H9 (cell line): Measurements from ENCODE around the gene WIF1. TPM values are rescaled to one million over a fixed set of nuclear protein-coding genes. Genes with fewer than 3 reads are reported as not detected.
A peak's percentile ranks its signal among the peaks of the same experiment; 100 is the strongest.

Experiments used
- DNase-seq: peaks from one replicate; pipeline ENCODE4 v3.0.0-alpha.2; 2017
- H2AFZ ChIP-seq: one replicate; pipeline ENCODE4 v1.6.1; 2013; ENCODE audit warnings: mild to moderate bottlenecking, low read length, control low read depth, moderate library complexity
- H2AK5ac ChIP-seq: 2 replicates; pipeline ENCODE4 v1.6.1; 2013; ENCODE audit warnings: low read length, control low read depth, mixed read lengths; ENCODE audit not compliant: insufficient read length
- H2BK120ac ChIP-seq: one replicate; pipeline ENCODE4 v1.6.1; 2013; ENCODE audit warnings: low read depth, mild to moderate bottlenecking, low read length, control low read depth, inconsistent platforms; ENCODE audit not compliant: poor library complexity, severe bottlenecking
- H2BK12ac ChIP-seq: 2 replicates; pipeline ENCODE4 v1.6.1; 2013; ENCODE audit warnings: low read length, control low read depth, mixed read lengths, low read depth; ENCODE audit not compliant: insufficient read length
- H2BK15ac ChIP-seq: 2 replicates; pipeline ENCODE4 v1.6.1; 2013; ENCODE audit warnings: low read depth, low read length, control low read depth
- H2BK20ac ChIP-seq: one replicate; pipeline ENCODE4 v1.6.1; 2013; ENCODE audit warnings: low read depth, mild to moderate bottlenecking, low read length, control low read depth, inconsistent platforms; ENCODE audit not compliant: poor library complexity, severe bottlenecking
- H2BK5ac ChIP-seq: 2 replicates; pipeline ENCODE4 v1.6.1; 2013; ENCODE audit warnings: low read length, control low read depth, mixed read lengths; ENCODE audit not compliant: insufficient read length
- H3K14ac ChIP-seq: 2 replicates; pipeline ENCODE4 v1.6.1; 2013; ENCODE audit warnings: low read length, control low read depth; ENCODE audit not compliant: insufficient read depth
- H3K18ac ChIP-seq: 2 replicates; pipeline ENCODE4 v1.6.1; 2013; ENCODE audit warnings: low read depth, mild to moderate bottlenecking, mixed read lengths, low read length, control low read depth; ENCODE audit not compliant: insufficient read length
- H3K23ac ChIP-seq: 2 replicates; pipeline ENCODE4 v1.6.1; 2013; ENCODE audit warnings: low read length, control low read depth, mixed read lengths, low read depth; ENCODE audit not compliant: insufficient read length
- H3K23me2 ChIP-seq: 2 replicates; pipeline ENCODE4 v1.6.1; 2013; ENCODE audit warnings: low read depth, mild to moderate bottlenecking, mixed read lengths, low read length, control low read depth; ENCODE audit not compliant: insufficient read length, poor library complexity, severe bottlenecking
- H3K27ac ChIP-seq: 2 replicates; pipeline ENCODE4 v1.5.1; 2013; ENCODE audit warnings: low read length, control low read depth, mixed read lengths, low read depth; ENCODE audit not compliant: insufficient read length
- H3K27me3 ChIP-seq: 2 replicates; pipeline ENCODE4 v1.6.1; 2013; ENCODE audit warnings: low read length, control low read depth, inconsistent platforms; ENCODE audit not compliant: insufficient read depth
- H3K4ac ChIP-seq: 2 replicates; pipeline ENCODE4 v1.6.1; 2013; ENCODE audit warnings: low read depth, mild to moderate bottlenecking, control low read depth, inconsistent platforms, low read length, moderate library complexity
- H3K4me1 ChIP-seq: 2 replicates; pipeline ENCODE4 v1.6.1; 2013; ENCODE audit warnings: low read length, control low read depth, inconsistent platforms; ENCODE audit not compliant: insufficient read depth
- H3K4me2 ChIP-seq: 2 replicates; pipeline ENCODE4 v1.6.1; 2013; ENCODE audit warnings: low read length, control low read depth, mixed read lengths; ENCODE audit not compliant: insufficient read length, insufficient read depth
- H3K56ac ChIP-seq: 2 replicates; pipeline ENCODE4 v1.6.1; 2013; ENCODE audit warnings: low read depth, mild to moderate bottlenecking, mixed read lengths, low read length, control low read depth; ENCODE audit not compliant: insufficient read length
- H3K79me1 ChIP-seq: 2 replicates; pipeline ENCODE4 v1.6.1; 2013; ENCODE audit warnings: low read depth, mild to moderate bottlenecking, moderate library complexity, low read length, control low read depth, inconsistent platforms; ENCODE audit not compliant: insufficient read depth, poor library complexity, severe bottlenecking
- H3K79me2 ChIP-seq: 2 replicates; pipeline ENCODE4 v1.6.1; 2013; ENCODE audit warnings: low read length, control low read depth, inconsistent platforms; ENCODE audit not compliant: insufficient read depth
- H3K9ac ChIP-seq: 2 replicates; pipeline ENCODE4 v1.6.1; 2013; ENCODE audit warnings: low read length, control low read depth, mixed read lengths; ENCODE audit not compliant: insufficient read length; ENCODE audit errors: extremely low read depth
- H3K9me3 ChIP-seq: one replicate; pipeline ENCODE4 v1.6.1; 2013; ENCODE audit warnings: low read depth, low read length, inconsistent platforms; ENCODE audit not compliant: control insufficient read depth
- H3T11ph ChIP-seq: one replicate; pipeline ENCODE4 v1.6.1; 2013; ENCODE audit warnings: mild to moderate bottlenecking, low read length, control low read depth, inconsistent platforms
- H4K20me1 ChIP-seq: one replicate; pipeline ENCODE4 v1.6.1; 2013; ENCODE audit not compliant: control insufficient read depth, insufficient read length, insufficient read depth
- H4K5ac ChIP-seq: 2 replicates; pipeline ENCODE4 v1.6.1; 2013; ENCODE audit warnings: low read depth, mild to moderate bottlenecking, mixed read lengths, low read length, control low read depth; ENCODE audit not compliant: insufficient read length
- H4K8ac ChIP-seq: replicated peaks from 2 replicates; pipeline ENCODE4 v1.6.1; 2013; ENCODE audit warnings: low read length, control low read depth, mixed read lengths, low read depth; ENCODE audit not compliant: insufficient read length
- H4K91ac ChIP-seq: 2 replicates; pipeline ENCODE4 v1.6.1; 2013; ENCODE audit warnings: low read depth, mild to moderate bottlenecking, moderate library complexity, mixed read lengths, low read length, control low read depth; ENCODE audit not compliant: insufficient read length
- H3K27ac Mint-ChIP-seq, 3 experiments: 2 replicates in 2 of 3; 3 replicates in 1 of 3; pipeline ENCODE4 v1.8.0; 2020 to 2021; ENCODE audit warnings: mixed read lengths in 3 of 3, mild to moderate bottlenecking in 1 of 3, moderate library complexity in 1 of 3
- H3K27me3 Mint-ChIP-seq: 2 replicates; pipeline ENCODE4 v1.8.0; 2021; ENCODE audit warnings: low read depth, mild to moderate bottlenecking, moderate library complexity, mixed read lengths
- H3K36me3 Mint-ChIP-seq, 3 experiments: 2 replicates in 2 of 3; 3 replicates in 1 of 3; pipeline ENCODE4 v1.8.0; 2020 to 2021; ENCODE audit warnings: low read depth in 3 of 3, mixed read lengths in 3 of 3; ENCODE audit not compliant: insufficient read depth in 1 of 3
- H3K4me1 Mint-ChIP-seq, 2 experiments: 2 replicates each; pipeline ENCODE4 v1.8.0; 2020; ENCODE audit warnings: mixed read lengths in 2 of 2
- H3K4me3 Mint-ChIP-seq, 2 experiments: 2 replicates in 1 of 2; 3 replicates in 1 of 2; pipeline ENCODE4 v1.8.0; 2020 to 2021; ENCODE audit warnings: mild to moderate bottlenecking in 2 of 2, mixed read lengths in 2 of 2, moderate library complexity in 1 of 2
- H3K9me3 Mint-ChIP-seq, 2 experiments: 2 replicates in 1 of 2; 3 replicates in 1 of 2; pipeline ENCODE4 v1.8.0; 2020; ENCODE audit warnings: mild to moderate bottlenecking in 2 of 2, mixed read lengths in 2 of 2, moderate library complexity in 1 of 2
- WGBS: extraction: QIAGEN DNeasy Blood & Tissue Kit; methylation state at CpG from one replicate; pipeline ENCODE4 v1.1.7; 2013; ENCODE audit warnings: missing lambda C conversion rate, low lambda C conversion rate, mixed read lengths; ENCODE audit not compliant: insufficient read length; ENCODE audit errors: extremely low coverage; 5-methylcytosine and 5-hydroxymethylcytosine counted together
- total RNA-seq: library from RNA; stranded (reverse); gene quantifications from 2 replicates; pipeline ENCODE4 v1.2.1, GENCODE V29; 2021
- TF ChIP-seq, protein P1 (sequence below): fragments of 200-600 bp; sonication (generic); conservative IDR thresholded peaks from 3 replicates; pipeline ENCODE4 v1.8.0; 2021; ENCODE audit warnings: antibody characterized with exemption, mild to moderate bottlenecking

WIF1 gene
- total RNA-seq, 1 experiment from 2014 or later, result 0.98 TPM

DNA sequence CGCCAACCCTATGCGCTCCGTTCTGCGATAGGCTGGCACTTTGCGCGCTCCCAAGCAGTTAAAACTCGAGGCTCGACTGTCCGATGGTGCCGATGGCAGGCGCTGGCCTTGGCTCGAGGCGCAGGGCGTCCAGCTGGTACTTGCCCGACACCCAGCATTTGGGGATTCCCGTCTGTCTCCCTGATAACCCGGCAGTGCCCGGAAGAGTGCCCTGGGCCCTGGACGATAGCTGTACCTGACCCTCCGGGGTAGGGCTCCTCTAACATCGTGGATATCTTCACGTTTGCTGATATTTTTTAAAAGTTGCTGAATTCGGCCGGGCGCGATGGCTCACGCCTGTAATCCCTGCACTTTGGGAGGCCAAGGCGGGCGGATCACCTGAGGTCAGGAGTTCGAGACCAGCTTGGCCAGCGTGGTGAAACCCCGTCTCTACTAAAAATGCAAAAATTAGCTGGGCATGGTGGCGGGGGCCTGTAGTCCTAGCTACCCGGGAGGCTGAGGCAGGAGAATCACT, 908 bp upstream of the WIF1 start:
- Histone ChIP-seq H3K23ac (no peak overlapping the region), H2BK12ac (no peak overlapping the region), H3K4me2 (peak overlapping the region; percentile 31), H4K5ac (no peak overlapping the region), H3K79me1 (no peaks in the 10 kb centered on the region), H3K4me1 (no peaks in the 10 kb centered on the region), H2BK5ac (no peak overlapping the region), H3T11ph (no peak overlapping the region), H3K4ac (no peak overlapping the region), H3K9ac (no peak overlapping the region), H2AK5ac (no peak overlapping the region), H4K20me1 (no peaks in the 10 kb centered on the region), H3K56ac (no peak overlapping the region), H3K18ac (no peak overlapping the region), H3K23me2 (peaks cover 5% of the 10 kb centered on the region), H4K8ac (no peak overlapping the region), H2BK120ac (no peak overlapping the region), H3K79me2 (no peaks in the 10 kb centered on the region), H2AFZ (no peak overlapping the region), H4K91ac (no peak overlapping the region), H2BK20ac (no peak overlapping the region), H3K14ac (no peak overlapping the region), H3K27ac (no peak overlapping the region), H3K9me3 (no peaks in the 10 kb centered on the region), H3K27me3 (peaks cover 2% of the 10 kb centered on the region; the same call in 1 of the 2 replicates), H2BK15ac (no peak overlapping the region)
- Mint-ChIP-seq H3K9me3 (no peaks in the 10 kb centered on the region), H3K4me3 (peak overlapping the region; percentile 35 to 72), H3K27me3 (peaks cover 58% of the 10 kb centered on the region), H3K27ac (no peak overlapping the region), H3K4me1 (peaks cover 4 to 5% of the 10 kb centered on the region in 2 experiments; a peak in 1 of 4 replicates), H3K36me3 (no peaks in the 10 kb centered on the region)
- DNase-seq, result no peak
- no CpG with 5 or more reads among the region's 34 CpGs for WGBS
- TF ChIP-seq, protein P1, sequence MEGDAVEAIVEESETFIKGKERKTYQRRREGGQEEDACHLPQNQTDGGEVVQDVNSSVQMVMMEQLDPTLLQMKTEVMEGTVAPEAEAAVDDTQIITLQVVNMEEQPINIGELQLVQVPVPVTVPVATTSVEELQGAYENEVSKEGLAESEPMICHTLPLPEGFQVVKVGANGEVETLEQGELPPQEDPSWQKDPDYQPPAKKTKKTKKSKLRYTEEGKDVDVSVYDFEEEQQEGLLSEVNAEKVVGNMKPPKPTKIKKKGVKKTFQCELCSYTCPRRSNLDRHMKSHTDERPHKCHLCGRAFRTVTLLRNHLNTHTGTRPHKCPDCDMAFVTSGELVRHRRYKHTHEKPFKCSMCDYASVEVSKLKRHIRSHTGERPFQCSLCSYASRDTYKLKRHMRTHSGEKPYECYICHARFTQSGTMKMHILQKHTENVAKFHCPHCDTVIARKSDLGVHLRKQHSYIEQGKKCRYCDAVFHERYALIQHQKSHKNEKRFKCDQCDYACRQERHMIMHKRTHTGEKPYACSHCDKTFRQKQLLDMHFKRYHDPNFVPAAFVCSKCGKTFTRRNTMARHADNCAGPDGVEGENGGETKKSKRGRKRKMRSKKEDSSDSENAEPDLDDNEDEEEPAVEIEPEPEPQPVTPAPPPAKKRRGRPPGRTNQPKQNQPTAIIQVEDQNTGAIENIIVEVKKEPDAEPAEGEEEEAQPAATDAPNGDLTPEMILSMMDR, result no peak
